Measurements from ENCODE around the gene ARID3C.

Gene ARID3C

GRCh38 chr9:34591917-34592866 is 36.7 kb downstream of the ARID3C start:
- no peak for DNase-seq

GRCh38 chr9:34591248-34591916 is 37.5 kb downstream of the ARID3C start:
- DNase-seq, result peak; percentile 46

- DNase-seq, result no peak
Measured at GRCh38 chr9:34590381-34591247, 38.3 kb downstream of the ARID3C start.

GRCh38 chr9:34589636-34590380 is 39.1 kb downstream of the ARID3C start, which contains the start of gene CNTFR:
CNTFR (minus strand) TSS chr9:34589724; CDS start chr9:34568981, 20,743 bp downstream.
- DNase-seq, result peak; percentile 56

GRCh38 chr9:34588671-34589635 is 39.9 kb downstream of the ARID3C start:
- DNase-seq, result no peak

GRCh38 chr9:34587271-34587670 is 41.6 kb downstream of the ARID3C start:
- DNase-seq, result no peak

- no peak for DNase-seq
Measured at GRCh38 chr9:34585946-34586669, 42.8 kb downstream of the ARID3C start.

GRCh38 chr9:34584970-34585369 is 43.9 kb downstream of the ARID3C start:
- DNase-seq, result no peak

GRCh38 chr9:34582787-34583186 is 46.1 kb downstream of the ARID3C start:
- DNase-seq, result peak; percentile 57

GRCh38 chr9:34581318-34581717 is 47.5 kb downstream of the ARID3C start:
- no peak for DNase-seq

- DNase-seq, result no peak
Measured at GRCh38 chr9:34580358-34580757, 48.5 kb downstream of the ARID3C start.

- no peak for DNase-seq
Measured at GRCh38 chr9:34579808-34580163, 49.1 kb downstream of the ARID3C start.

GRCh38 chr9:34579104-34579807 is 49.6 kb downstream of the ARID3C start:
- no peak for DNase-seq

GRCh38 chr9:34578241-34579103 is 50.4 kb downstream of the ARID3C start:
- DNase-seq, result peak; percentile 15

GRCh38 chr9:34577400-34578240 is 51.2 kb downstream of the ARID3C start:
- DNase-seq, result no peak

- DNase-seq, result no peak
Measured at GRCh38 chr9:34576597-34577399, 52.1 kb downstream of the ARID3C start.

Data from COR-L47 (cell line).